Stimulated activated CD8-positive, alpha-beta memory T cell treated with anti-CD3 and anti-CD28 coated beads, Interleukin-15, amount 100 ng/mL, for 1 hour (primary cell): ENCODE results near the gene KLRC4.
"Not testable (repeated sequence)": the region's sequence is repeated elsewhere in the genome, so short reads cannot be mapped to it uniquely, and the experiment has no call there.

Experiments
- DNase-seq: peaks from one replicate; pipeline ENCODE4 v3.0.0-alpha.2; 2020; ENCODE audit warnings: low read depth

Gene KLRC4

DNA sequence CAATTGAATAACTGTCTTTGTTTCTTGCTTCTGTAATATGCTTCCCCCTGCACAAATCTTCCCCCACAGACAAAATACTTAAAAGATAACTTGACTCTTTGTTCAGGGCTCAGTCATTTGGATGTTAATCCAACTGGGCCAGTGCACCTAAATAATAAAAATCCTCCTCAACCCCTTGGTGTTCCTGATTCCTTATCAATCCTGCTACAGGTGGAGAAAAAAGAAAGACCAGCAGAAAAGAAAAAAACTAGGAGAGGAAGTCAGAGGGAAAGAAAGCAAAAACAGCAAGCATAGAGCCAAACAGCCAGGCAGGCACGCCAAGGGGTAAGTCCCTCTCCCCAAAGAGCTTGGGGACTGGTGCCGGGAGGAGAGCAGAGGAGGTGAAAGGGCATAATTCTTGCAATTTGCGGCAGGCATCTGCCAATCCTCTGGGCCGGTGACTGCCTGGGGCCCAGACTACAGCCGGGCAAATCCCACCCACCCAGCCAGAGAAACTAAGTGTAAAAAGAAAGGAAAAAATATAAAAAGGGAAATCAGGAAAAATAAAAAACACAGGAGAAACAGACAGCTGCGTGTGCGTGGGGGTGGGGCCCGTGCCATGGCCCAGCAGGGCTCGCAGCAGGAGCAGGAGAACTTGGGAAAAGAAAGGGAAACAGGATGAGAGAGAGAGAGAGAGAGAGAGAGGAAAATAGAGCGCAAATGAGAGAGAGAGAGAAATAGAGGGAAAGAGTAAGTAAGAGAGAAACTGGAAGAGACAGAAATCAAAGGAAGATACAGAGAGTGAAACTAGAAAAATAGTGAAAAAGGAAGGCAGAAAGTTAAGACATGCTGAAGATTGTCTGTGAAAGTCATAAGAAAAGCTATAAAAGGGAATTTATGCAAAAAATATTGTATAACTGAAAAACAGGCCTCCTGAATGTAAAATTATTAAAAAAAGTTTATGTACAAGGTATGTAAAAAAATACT, 41.1 kb downstream of the KLRC4 start:
- no peak for DNase-seq

- DNase-seq, result not testable (repeated sequence)
Observed at GRCh38 chr12:10367714-10368113, 41.8 kb downstream of the KLRC4 start.

DNA sequence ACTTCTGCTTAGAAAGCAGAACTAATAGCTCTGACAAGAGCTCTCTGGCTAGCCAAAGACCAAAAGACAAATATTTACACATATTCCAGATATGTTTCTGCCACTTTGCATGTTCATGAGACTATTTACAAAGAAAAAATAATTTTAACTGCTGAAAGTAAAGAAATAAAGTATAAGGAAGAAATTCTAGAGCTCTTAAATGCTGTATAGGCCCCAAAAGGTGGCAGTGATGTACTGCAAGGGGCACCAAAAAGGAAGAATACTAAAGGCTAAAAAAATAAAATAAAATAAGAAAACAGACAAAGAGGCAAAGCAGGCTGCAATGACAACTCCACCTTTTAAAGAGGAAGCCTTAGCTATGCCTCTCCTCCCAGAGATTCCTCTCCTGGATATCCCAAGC, 42.7 kb downstream of the KLRC4 start:
- no peak for DNase-seq

DNA sequence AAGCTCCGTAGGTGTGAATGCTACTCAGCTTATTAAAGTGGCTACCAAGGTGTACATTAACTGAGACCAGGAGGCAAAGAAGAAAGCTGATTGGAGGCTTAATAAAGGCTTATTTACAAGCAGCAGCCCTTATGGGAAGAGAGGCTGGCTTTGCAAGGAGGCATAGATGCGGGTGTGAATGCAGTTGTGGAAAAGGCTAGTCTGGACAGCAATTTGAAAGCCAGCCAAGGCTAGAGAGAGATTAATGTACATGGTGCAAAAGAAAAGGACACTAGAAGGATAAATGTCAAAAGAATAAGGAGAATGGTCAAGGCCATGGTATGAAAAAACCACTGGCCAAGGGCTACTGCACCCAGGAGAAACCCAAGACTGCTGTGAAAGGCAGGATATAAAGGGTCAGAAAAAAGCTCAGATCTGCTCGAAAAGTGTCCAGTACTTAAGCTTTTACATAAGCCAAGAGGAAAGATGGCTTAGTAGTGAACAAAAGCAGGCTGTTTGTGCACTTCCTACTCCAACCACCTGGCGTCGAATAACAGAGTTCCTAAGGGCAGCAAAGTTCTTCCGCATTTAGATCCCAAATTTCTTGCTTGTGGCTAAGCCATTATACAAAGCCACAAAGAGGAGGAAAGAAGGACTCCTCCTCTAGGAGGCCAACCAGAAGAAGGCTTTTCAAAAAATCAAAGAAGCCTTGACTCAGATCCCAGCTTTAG, 43.7 kb downstream of the KLRC4 start:
- DNase-seq, result no peak

DNA sequence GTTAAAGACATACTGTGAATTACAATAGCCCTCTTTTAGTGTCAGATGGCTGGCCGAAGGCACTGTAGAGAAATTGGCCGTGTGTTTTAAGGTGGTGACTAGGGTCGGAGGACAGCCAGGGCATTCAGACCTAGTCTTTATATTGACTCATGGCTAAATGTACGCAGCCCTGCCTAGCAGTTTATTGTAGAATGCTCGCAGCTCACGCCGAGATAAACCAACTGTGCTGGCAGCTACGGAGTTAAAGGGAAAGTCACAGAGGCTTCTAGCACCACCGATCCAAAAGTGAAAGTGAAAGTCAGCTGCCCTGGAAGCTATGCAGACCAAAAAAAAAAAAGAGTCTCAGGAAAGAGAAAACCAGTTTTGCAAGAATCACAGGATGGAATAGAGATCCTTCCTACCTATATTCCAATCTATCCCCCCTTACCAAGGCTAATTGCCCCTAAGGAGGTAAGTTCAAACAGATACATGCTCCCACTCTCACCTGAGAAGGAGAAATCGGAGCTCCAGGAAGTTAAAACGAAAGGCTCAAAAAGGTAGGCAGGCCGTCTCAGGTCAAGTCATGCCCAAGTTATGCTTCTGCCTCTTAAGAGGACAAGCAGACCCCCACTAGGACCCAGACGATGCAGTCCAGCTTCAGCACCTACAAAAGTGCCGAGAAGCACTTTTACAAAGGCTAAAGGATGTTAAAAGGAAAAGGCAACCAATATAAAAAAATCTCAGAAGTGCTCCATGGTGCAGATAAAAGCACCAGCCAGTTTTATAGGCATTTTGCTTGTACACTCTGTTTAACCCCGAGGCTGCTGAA, 44.5 kb downstream of the KLRC4 start:
- DNase-seq, result no peak

GRCh38 chr12:10363914-10364814, 45.4 kb downstream of the KLRC4 start:
- no peak for DNase-seq

- DNase-seq, result no peak
Observed at GRCh38 chr12:10363658-10363913, 46.0 kb downstream of the KLRC4 start.

GRCh38 chr12:10362828-10363657, 46.5 kb downstream of the KLRC4 start:
- no peak for DNase-seq

- DNase-seq, result no peak
Observed at GRCh38 chr12:10362325-10362724, 47.2 kb downstream of the KLRC4 start.

- no peak for DNase-seq
Observed at GRCh38 chr12:10361622-10362021, 47.9 kb downstream of the KLRC4 start.

GRCh38 chr12:10361084-10361483, 48.5 kb downstream of the KLRC4 start:
- no peak for DNase-seq

- DNase-seq, result no peak
Observed at GRCh38 chr12:10358969-10359368, 50.6 kb downstream of the KLRC4 start.

GRCh38 chr12:10358131-10358530, 51.4 kb downstream of the KLRC4 start:
- DNase-seq, result no peak
